Neural progenitor cell (in vitro differentiated cells): ENCODE data around the gene RSPH4A. TPM values are rescaled to one million over a fixed set of nuclear protein-coding genes. Genes with fewer than 3 reads are reported as not detected.

Source experiments
- DNase-seq: peaks from one replicate; pipeline ENCODE4 v3.0.0-alpha.2; 2016; ENCODE audit warnings: low spot score
- H2AFZ ChIP-seq: fragments of 200-600 bp; sonication (generic); replicated peaks from 2 replicates; pipeline ENCODE4 v1.6.1; 2016; ENCODE audit warnings: antibody characterized with exemption
- H3F3A ChIP-seq: fragments of 200-600 bp; sonication (generic); 2 replicates; pipeline ENCODE4 v1.6.1; 2016; ENCODE audit warnings: antibody characterized with exemption, low read depth
- H3K27ac ChIP-seq: fragments of 200-600 bp; sonication (generic); 2 replicates; pipeline ENCODE4 v1.5.1; 2016; ENCODE audit warnings: mild to moderate bottlenecking
- H3K27me3 ChIP-seq: fragments of 200-600 bp; sonication (generic); 2 replicates; pipeline ENCODE4 v1.6.1; 2016; ENCODE audit warnings: mild to moderate bottlenecking, moderate library complexity
- H3K36me3 ChIP-seq: fragments of 200-600 bp; sonication (generic); 2 replicates; pipeline ENCODE4 v1.5.1; 2016
- H3K4me1 ChIP-seq: fragments of 200-600 bp; sonication (generic); 2 replicates; pipeline ENCODE4 v1.6.1; 2016; ENCODE audit warnings: mixed run types
- H3K4me2 ChIP-seq: fragments of 200-600 bp; sonication (generic); 2 replicates; pipeline ENCODE4 v1.6.1; 2016
- H3K4me3 ChIP-seq: fragments of 200-600 bp; sonication (generic); 2 replicates; pipeline ENCODE4 v1.5.1; 2016
- H3K79me2 ChIP-seq: fragments of 200-600 bp; sonication (generic); 2 replicates; pipeline ENCODE4 v1.6.1; 2016; ENCODE audit warnings: low read depth
- H3K9ac ChIP-seq: fragments of 200-600 bp; sonication (generic); 2 replicates; pipeline ENCODE4 v1.6.1; 2016
- H3K9me3 ChIP-seq: fragments of 200-600 bp; sonication (generic); 2 replicates; pipeline ENCODE4 v1.5.1; 2016; ENCODE audit warnings: low read depth
- H4K20me1 ChIP-seq: fragments of 200-600 bp; sonication (generic); 2 replicates; pipeline ENCODE4 v1.6.1; 2016; ENCODE audit warnings: low read depth
- H3K27ac Mint-ChIP-seq: 3 replicates; pipeline ENCODE4 v1.8.0; 2021; ENCODE audit warnings: mixed read lengths
- H3K27me3 Mint-ChIP-seq: 2 replicates; pipeline ENCODE4 v1.8.0; 2022; ENCODE audit warnings: low read depth, mild to moderate bottlenecking, inconsistent platforms, moderate library complexity, mixed read lengths; ENCODE audit not compliant: insufficient read depth
- H3K36me3 Mint-ChIP-seq: 3 replicates; pipeline ENCODE4 v1.8.0; 2021; ENCODE audit warnings: mixed read lengths
- H3K4me1 Mint-ChIP-seq: 3 replicates; pipeline ENCODE4 v1.8.0; 2021; ENCODE audit warnings: mixed read lengths
- H3K4me3 Mint-ChIP-seq: 3 replicates; pipeline ENCODE4 v1.8.0; 2021; ENCODE audit warnings: mild to moderate bottlenecking, moderate library complexity, mixed read lengths
- H3K9me3 Mint-ChIP-seq: 3 replicates; pipeline ENCODE4 v1.8.0; 2020; ENCODE audit warnings: mixed read lengths
- CTCF ChIP-seq: fragments of 200-600 bp; sonication (generic); IDR thresholded peaks from 2 replicates; pipeline ENCODE4 v1.5.1; 2017; ENCODE audit warnings: antibody characterized with exemption, mild to moderate bottlenecking
- EZH2 ChIP-seq: fragments of 200-600 bp; sonication (generic); IDR thresholded peaks from 2 replicates; pipeline ENCODE4 v1.6.1; 2017; ENCODE audit warnings: antibody characterized with exemption, mild to moderate bottlenecking, moderate library complexity
- EZH2phosphoT487 ChIP-seq: fragments of 200-600 bp; sonication (generic); IDR thresholded peaks from 2 replicates; pipeline ENCODE4 v1.6.1; 2017; ENCODE audit warnings: antibody characterized with exemption
- total RNA-seq: library from RNA; depleted of rRNA; stranded (reverse); fragments of >200 nt; gene quantifications from 2 replicates; pipeline ENCODE4 v1.2.3, GENCODE V29; 2015; ENCODE audit warnings: low replicate concordance

RSPH4A gene
- total RNA-seq, 1 donor from 2014 or later = 0.69 TPM

GRCh38 chr6:116570856-116571682 is 45.2 kb upstream of the RSPH4A start, which contains the start of gene RWDD1:
RWDD1 (plus strand) TSS chr6:116571504; CDS start chr6:116571583, 79 bp downstream.
- Mint-ChIP-seq H3K4me1 (peaks cover 27% of the 10 kb centered on the region), H3K27ac (peak within 1 kb of the TSS; percentile 99), H3K4me3 (peak within 1 kb of the TSS; percentile 100), H3K27me3 (peaks cover 4% of the 10 kb centered on the region), H3K36me3 (no peaks in the 10 kb centered on the region), H3K9me3 (no peaks in the 10 kb centered on the region)
- Histone ChIP-seq H4K20me1 (peaks cover 2% of the 10 kb centered on the region), H3K4me3 (peak within 1 kb of the TSS; percentile 94), H3K27ac (peak within 1 kb of the TSS; percentile 91), H3K9me3 (no peaks in the 10 kb centered on the region), H3K4me1 (peaks cover 15% of the 10 kb centered on the region), H3K9ac (peak within 1 kb of the TSS; percentile 95), H3K36me3 (no peaks in the 10 kb centered on the region), H2AFZ (peak within 1 kb of the TSS; percentile 92), H3K27me3 (peaks cover 5% of the 10 kb centered on the region), H3F3A (peaks cover 16% of the 10 kb centered on the region), H3K79me2 (peaks cover 53% of the 10 kb centered on the region), H3K4me2 (peak within 1 kb of the TSS; percentile 96)
- TF ChIP-seq EZH2phosphoT487 (no peak), EZH2 (no peak), CTCF (no peak)
- DNase-seq = peak; percentile 99

- peaks cover 27% of the 10 kb centered on the region for H3K4me1 Mint-ChIP-seq
- TF ChIP-seq EZH2 (no peak), EZH2phosphoT487 (no peak), CTCF (no peak)
- Histone ChIP-seq H4K20me1 (peaks cover 2% of the 10 kb centered on the region), H3K4me3 (peak overlapping the region; percentile 94), H3K9ac (peak overlapping the region; percentile 95), H3K9me3 (no peaks in the 10 kb centered on the region), H3K36me3 (no peaks in the 10 kb centered on the region), H2AFZ (peak overlapping the region; percentile 69), H3F3A (peaks cover 16% of the 10 kb centered on the region), H3K79me2 (peaks cover 58% of the 10 kb centered on the region), H3K4me2 (peak overlapping the region; percentile 82), H3K27ac (peak overlapping the region; percentile 91), H3K27me3 (peaks cover 5% of the 10 kb centered on the region), H3K4me1 (peaks cover 15% of the 10 kb centered on the region)
- peaks cover 2% of the 10 kb centered on the region for H3K27me3 Mint-ChIP-seq
- H3K4me3 Mint-ChIP-seq = peak overlapping the region; percentile 100
- H3K9me3 Mint-ChIP-seq = no peaks in the 10 kb centered on the region
- no peak for DNase-seq
- peaks cover 5% of the 10 kb centered on the region for H3K36me3 Mint-ChIP-seq
- H3K27ac Mint-ChIP-seq = peak overlapping the region; percentile 89
Measured at GRCh38 chr6:116571683-116572000, 44.6 kb upstream of the RSPH4A start.

- H3K27me3 Mint-ChIP-seq = peaks cover 2% of the 10 kb centered on the region
- H3K4me3 ChIP-seq = peak overlapping the region; percentile 94
- peaks cover 5% of the 10 kb centered on the region for H3K36me3 Mint-ChIP-seq
- H3K4me2 ChIP-seq = peak overlapping the region; percentile 82
- peak; percentile 30 for DNase-seq
- no peaks in the 10 kb centered on the region for H3K27me3 ChIP-seq
- peaks cover 16% of the 10 kb centered on the region for H3F3A ChIP-seq
- H3K4me3 Mint-ChIP-seq = peak overlapping the region; percentile 100
- peaks cover 2% of the 10 kb centered on the region for H4K20me1 ChIP-seq
- peak overlapping the region; percentile 95 for H3K9ac ChIP-seq
- H3K79me2 ChIP-seq = peaks cover 62% of the 10 kb centered on the region
- TF ChIP-seq EZH2phosphoT487 (no peak), CTCF (no peak), EZH2 (no peak)
- peak overlapping the region; percentile 89 for H3K27ac Mint-ChIP-seq
- no peak overlapping the region for H2AFZ ChIP-seq
- peaks cover 15% of the 10 kb centered on the region for H3K4me1 ChIP-seq
- H3K9me3 ChIP-seq = no peaks in the 10 kb centered on the region
- no peak overlapping the region for H3K27ac ChIP-seq
- H3K4me1 Mint-ChIP-seq = peaks cover 27% of the 10 kb centered on the region
- no peaks in the 10 kb centered on the region for H3K36me3 ChIP-seq
- H3K9me3 Mint-ChIP-seq = no peaks in the 10 kb centered on the region
Measured at GRCh38 chr6:116572162-116572561, 44.1 kb upstream of the RSPH4A start.
